ENCODE data around the gene RAPGEFL1.

DNA sequence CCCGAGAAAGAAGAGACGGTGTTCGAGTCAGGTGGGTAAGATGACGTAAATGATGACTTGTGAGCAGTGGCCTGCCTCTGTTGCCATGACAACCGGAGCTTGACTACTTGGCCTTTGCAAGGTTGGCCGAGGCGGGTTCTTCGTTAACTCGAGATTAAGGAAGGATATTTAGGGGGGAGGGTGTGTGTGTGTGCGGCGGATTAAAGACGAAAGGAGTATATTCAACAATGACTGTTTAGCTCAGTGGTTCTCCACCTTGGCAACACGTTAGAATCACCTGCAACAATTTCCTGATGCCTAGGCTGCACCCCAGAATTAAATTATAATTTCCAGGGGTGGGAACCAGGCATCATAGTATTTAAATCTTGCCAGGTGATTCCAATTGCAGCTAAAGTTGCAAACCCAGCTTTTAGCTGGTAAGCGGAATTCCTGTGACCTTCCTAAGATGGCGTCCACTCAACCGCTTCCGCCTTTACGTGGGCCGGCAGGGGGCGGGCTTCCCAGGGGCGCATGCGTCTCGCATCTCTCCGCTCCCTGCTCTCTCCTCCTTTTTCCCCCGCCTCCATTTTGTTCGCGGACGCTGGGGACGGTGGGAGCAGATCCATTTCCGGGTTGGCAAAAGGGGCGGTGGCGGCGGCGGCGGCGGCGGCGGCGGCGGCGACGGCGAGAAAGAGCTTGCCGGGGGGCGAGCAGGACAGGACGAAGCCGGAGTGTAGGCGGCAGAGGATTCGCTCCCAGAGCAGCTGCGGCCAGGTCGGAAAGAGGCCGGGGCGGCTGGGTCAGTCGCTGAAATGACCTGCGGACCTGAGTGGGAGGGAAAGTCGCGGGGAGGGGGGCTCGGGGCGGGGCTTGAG, 41.7 kb downstream of the RAPGEFL1 start, which contains the start of gene WIPF2:
- TF ChIP-seq, protein P1, sequence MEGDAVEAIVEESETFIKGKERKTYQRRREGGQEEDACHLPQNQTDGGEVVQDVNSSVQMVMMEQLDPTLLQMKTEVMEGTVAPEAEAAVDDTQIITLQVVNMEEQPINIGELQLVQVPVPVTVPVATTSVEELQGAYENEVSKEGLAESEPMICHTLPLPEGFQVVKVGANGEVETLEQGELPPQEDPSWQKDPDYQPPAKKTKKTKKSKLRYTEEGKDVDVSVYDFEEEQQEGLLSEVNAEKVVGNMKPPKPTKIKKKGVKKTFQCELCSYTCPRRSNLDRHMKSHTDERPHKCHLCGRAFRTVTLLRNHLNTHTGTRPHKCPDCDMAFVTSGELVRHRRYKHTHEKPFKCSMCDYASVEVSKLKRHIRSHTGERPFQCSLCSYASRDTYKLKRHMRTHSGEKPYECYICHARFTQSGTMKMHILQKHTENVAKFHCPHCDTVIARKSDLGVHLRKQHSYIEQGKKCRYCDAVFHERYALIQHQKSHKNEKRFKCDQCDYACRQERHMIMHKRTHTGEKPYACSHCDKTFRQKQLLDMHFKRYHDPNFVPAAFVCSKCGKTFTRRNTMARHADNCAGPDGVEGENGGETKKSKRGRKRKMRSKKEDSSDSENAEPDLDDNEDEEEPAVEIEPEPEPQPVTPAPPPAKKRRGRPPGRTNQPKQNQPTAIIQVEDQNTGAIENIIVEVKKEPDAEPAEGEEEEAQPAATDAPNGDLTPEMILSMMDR (IDR thresholded peaks at IDR 0.05), result peak; percentile 59 to 98 (median 84)
- TF ChIP-seq POLR2A (IDR thresholded peaks at IDR 0.05), result peak in 2 of 3 donors; percentile 62 to 77
